Heart left ventricle (tissue), 13 donors: ENCODE data around the gene SIL1.

Experiments used
- CTCF ChIP-seq, 12 donors: fragments of 200-600 bp; sonication (generic) in 4 of 12; IDR thresholded peaks; one replicate each; pipeline versions ENCODE4 v1.5.0 to v1.8.0; 2018 to 2022; ENCODE audit warnings: antibody characterized with exemption in 12 of 12, mild to moderate bottlenecking in 5 of 12
- POLR2A ChIP-seq, 2 donors: fragments of 450-650 bp; IDR thresholded peaks; one replicate each; pipeline ENCODE4 v1.6.1; 2017; ENCODE audit warnings: antibody characterized with exemption in 2 of 2, mild to moderate bottlenecking in 2 of 2, moderate library complexity in 2 of 2
- donor health status: ischemic (EF 13 %, LVEDD 7.1; RV severe dilation, severe dysfunction).
- donor health status: DM: no; HTN: yes; CAD: no.
- donor health status: DM: no; HTN: no; CAD: no.
- donor health status: ischemic (EF 25% LVEDD 6.9; RV normal size, moderate dysfunction).
- donor health status: ischemic (EF 25% LVEDD 5.7; RV mildly dilated, moderate dysfunction).
- donor health status: ischemic (EF 35%, LVEDD 5.7; RV mildly dilated, moderate dysfunction).
- donor health status: nonischemic (EF 11% LVEDD 7.7; RV severe dilation, severe dysfunction).
- donor health status: DM: yes; HTN: yes; CAD: no.
- donor health status: PGD.
- donor health status: ischemic (EF 29% LVEDD 5.4; RV normal size, mild dysfunction).
- donor health status: nonischemic (EF 23%, LVEDD 6.1; RV moderate dilation, normal function).

GRCh38 chr5:138898299-138898698 is 299.9 kb downstream of the SIL1 start:
- TF ChIP-seq CTCF (IDR thresholded peaks at IDR 0.05) (no peak), POLR2A (IDR thresholded peaks at IDR 0.05) (no peak)
